ENCODE data around the gene RFX5.

- TF ChIP-seq POLR2A (IDR thresholded peaks at IDR 0.05): no peak
- TF ChIP-seq CTCF (IDR thresholded peaks at IDR 0.05): no peak
Observed at GRCh38 chr1:151325646-151326429, 21.2 kb downstream of the RFX5 start.

Data from gastroesophageal sphincter (tissue), 3 donors.